Vagina (tissue), 2 donors: Measurements from ENCODE around the gene LZTR1. TPM values are rescaled to one million over a fixed set of nuclear protein-coding genes. Genes with fewer than 3 reads are reported as not detected.

Experiments
- DNase-seq, 2 donors: peaks; one replicate each; pipeline ENCODE4 v3.0.0-alpha.2; 2017; ENCODE audit errors: extremely low spot score in 2 of 2
- H3K27ac ChIP-seq: fragments of 200-600 bp; sonication (generic); one replicate; pipeline ENCODE4 v1.5.1; 2019
- H3K27me3 ChIP-seq: fragments of 200-600 bp; sonication (generic); one replicate; pipeline ENCODE4 v1.5.1; 2019
- H3K36me3 ChIP-seq, 2 donors: fragments of 200-600 bp; sonication (generic); one replicate each; pipeline ENCODE4 v1.5.1; 2017 to 2019
- H3K4me1 ChIP-seq: fragments of 200-600 bp; sonication (generic); one replicate; pipeline ENCODE4 v1.5.1; 2019
- H3K4me3 ChIP-seq, 2 donors: fragments of 200-600 bp; sonication (generic); 1 replicate in 1 of 2; 2 replicates in 1 of 2; pipeline ENCODE4 v1.5.1; 2016 to 2019
- H3K9me3 ChIP-seq: fragments of 200-600 bp; sonication (generic); one replicate; pipeline ENCODE4 v1.5.1; 2019
- POLR2A ChIP-seq, 2 donors: fragments of 450-650 bp; IDR thresholded peaks; one replicate each; pipeline ENCODE4 v1.6.1; 2017; ENCODE audit warnings: antibody characterized with exemption in 2 of 2, mild to moderate bottlenecking in 2 of 2, moderate library complexity in 2 of 2
- POLR2AphosphoS5 ChIP-seq, 2 donors: sonication (generic); formaldehyde crosslinking; IDR thresholded peaks; one replicate each; pipeline ENCODE4 v1.9.0; 2017; ENCODE audit warnings: antibody characterized with exemption in 2 of 2, mild to moderate bottlenecking in 2 of 2, low read depth in 1 of 2; ENCODE audit not compliant: insufficient read depth in 1 of 2
- intact Hi-C: fragments of 100-400 bp; cut with DNase I; formaldehyde crosslinking; loops from one replicate; pipeline ENCODE4 v1.15.1; 2023
- total RNA-seq: library from RNA; depleted of rRNA; stranded (reverse); fragments of >200 nt; gene quantifications from one replicate; pipeline ENCODE4 v1.2.3, GENCODE V29; 2016
- TF ChIP-seq, protein P1 (sequence below), 3 experiments: fragments of 450-650 bp in 2 of 3; fragments of 200-600 bp in 1 of 3; sonication (generic) in 1 of 3; IDR thresholded peaks; one replicate each; pipeline ENCODE4 v1.5.1; 2017 to 2019; ENCODE audit warnings: antibody characterized with exemption in 3 of 3, mild to moderate bottlenecking in 2 of 3, moderate library complexity in 2 of 3

LZTR1 gene
- total RNA-seq, 1 donor from 2014 or later: 61.9 TPM

DNA sequence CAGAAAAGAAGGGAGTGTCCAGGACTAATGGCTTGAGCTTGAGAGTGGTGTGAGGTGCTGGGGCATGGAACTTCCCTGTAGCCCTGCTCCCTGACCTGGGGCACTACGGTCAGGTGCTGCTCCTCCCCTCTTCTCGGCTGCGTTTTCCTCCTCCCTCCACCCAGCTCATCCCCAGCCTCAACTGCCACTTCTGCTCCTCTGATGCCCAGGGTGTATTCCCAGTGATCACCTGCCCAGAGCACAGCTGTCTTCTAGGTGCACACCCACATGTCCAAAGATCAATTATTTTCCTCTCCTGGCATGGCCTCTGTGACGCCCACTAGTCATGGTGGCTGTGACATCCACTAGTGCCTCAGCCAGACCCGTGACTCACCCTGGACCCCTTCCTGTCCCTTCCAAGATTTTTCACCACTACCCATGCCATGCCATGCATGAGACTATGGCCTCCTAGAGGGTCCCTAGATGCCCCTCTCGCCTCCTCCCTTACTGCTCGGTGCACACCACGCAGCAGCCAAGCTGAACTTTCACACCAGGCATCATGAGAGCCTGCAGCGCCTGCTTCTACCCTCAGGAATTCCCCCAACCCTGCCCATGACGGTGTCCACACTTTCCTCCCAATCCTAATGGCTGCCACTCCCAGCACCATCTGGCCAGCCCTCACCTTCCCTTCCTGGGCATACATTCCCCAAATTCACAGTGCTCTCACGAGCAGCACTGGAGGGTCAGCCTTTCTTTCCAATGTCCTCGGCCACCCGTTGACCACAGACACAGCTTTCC, 34.7 kb downstream of the LZTR1 start:
- no peak for TF ChIP-seq POLR2AphosphoS5 (IDR thresholded peaks at IDR 0.05; ENCODE audit: insufficient read depth in 1 of 2, low read depth in 1 of 2)
- TF ChIP-seq, protein P1, sequence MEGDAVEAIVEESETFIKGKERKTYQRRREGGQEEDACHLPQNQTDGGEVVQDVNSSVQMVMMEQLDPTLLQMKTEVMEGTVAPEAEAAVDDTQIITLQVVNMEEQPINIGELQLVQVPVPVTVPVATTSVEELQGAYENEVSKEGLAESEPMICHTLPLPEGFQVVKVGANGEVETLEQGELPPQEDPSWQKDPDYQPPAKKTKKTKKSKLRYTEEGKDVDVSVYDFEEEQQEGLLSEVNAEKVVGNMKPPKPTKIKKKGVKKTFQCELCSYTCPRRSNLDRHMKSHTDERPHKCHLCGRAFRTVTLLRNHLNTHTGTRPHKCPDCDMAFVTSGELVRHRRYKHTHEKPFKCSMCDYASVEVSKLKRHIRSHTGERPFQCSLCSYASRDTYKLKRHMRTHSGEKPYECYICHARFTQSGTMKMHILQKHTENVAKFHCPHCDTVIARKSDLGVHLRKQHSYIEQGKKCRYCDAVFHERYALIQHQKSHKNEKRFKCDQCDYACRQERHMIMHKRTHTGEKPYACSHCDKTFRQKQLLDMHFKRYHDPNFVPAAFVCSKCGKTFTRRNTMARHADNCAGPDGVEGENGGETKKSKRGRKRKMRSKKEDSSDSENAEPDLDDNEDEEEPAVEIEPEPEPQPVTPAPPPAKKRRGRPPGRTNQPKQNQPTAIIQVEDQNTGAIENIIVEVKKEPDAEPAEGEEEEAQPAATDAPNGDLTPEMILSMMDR (IDR thresholded peaks at IDR 0.05): no peak
- TF ChIP-seq POLR2A (IDR thresholded peaks at IDR 0.05): no peak
- H3K27ac ChIP-seq: no peak overlapping the region
- no peak for DNase-seq
- H3K4me1 ChIP-seq: peaks cover 29% of the 10 kb centered on the region
- intact Hi-C loops: no loop called here
- no peaks in the 10 kb centered on the region for H3K9me3 ChIP-seq
- H3K27me3 ChIP-seq: no peaks in the 10 kb centered on the region
- no peaks in the 10 kb centered on the region for H3K36me3 ChIP-seq
- H3K4me3 ChIP-seq: no peak overlapping the region

DNA sequence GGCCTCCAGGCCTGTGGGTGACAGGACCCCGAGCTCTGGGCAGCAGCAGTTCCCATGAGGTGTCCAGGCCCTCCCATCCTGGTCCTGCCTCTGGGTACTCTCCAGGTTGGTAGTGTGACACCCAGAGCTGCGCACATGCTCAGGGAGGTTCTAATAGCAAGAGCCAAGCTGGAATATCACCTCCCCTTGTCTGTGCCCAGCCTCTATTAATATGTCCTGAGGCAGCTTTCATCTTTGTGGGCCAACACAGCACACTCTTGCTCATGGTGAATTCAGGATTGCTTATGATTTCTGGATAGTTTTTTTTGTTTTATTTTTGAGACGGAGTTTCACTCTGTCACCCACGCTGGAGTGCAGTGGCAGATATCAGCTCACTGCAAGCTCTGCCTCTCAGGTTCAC, 36.2 kb downstream of the LZTR1 start:
- H3K36me3 ChIP-seq: no peaks in the 10 kb centered on the region
- no peak overlapping the region for H3K4me3 ChIP-seq
- intact Hi-C loops: no loop called here
- TF ChIP-seq POLR2A (IDR thresholded peaks at IDR 0.05): no peak
- TF ChIP-seq POLR2AphosphoS5 (IDR thresholded peaks at IDR 0.05; ENCODE audit: insufficient read depth in 1 of 2, low read depth in 1 of 2): no peak
- TF ChIP-seq, protein P1 (IDR thresholded peaks at IDR 0.05): no peak
- no peaks in the 10 kb centered on the region for H3K9me3 ChIP-seq
- H3K27ac ChIP-seq: no peak overlapping the region
- H3K4me1 ChIP-seq: peaks cover 25% of the 10 kb centered on the region
- H3K27me3 ChIP-seq: no peaks in the 10 kb centered on the region
- DNase-seq: no peak

DNA sequence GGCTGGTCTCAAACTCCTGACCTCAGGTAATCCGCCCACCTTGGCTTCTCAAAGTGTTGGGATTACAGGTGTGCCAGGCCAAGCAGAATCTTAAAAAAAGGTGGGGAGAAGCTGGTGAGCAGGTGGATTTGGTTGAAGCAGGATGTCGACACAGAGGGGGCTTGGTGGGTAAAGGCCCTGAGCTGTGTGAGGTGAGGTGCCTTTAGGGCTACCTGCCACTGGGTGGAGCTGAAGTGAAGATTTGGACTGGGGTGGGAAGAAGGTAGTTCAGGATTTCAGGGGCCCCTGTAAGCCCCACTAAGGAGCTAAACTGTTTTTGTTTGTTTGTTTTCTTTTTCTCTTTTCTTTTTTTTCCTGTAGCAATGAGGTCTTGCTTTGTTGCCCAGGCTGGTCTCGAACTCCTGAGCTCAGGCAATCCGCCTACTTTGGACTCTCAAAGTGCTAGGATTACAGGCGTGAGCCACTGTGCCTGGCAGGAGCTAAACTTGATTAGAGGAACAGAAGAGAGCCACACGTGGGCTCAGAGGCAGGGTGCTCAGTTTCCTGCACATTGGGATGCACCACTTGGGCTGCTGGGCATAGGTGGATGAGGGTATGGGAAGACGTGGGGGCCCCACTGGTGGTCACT, 38.8 kb downstream of the LZTR1 start:
- no peak for TF ChIP-seq POLR2AphosphoS5 (IDR thresholded peaks at IDR 0.05; ENCODE audit: insufficient read depth in 1 of 2, low read depth in 1 of 2)
- TF ChIP-seq, protein P1 (IDR thresholded peaks at IDR 0.05): no peak
- no peak for TF ChIP-seq POLR2A (IDR thresholded peaks at IDR 0.05)
- H3K36me3 ChIP-seq: no peaks in the 10 kb centered on the region
- intact Hi-C loops: no loop called here
- DNase-seq: no peak
- H3K4me3 ChIP-seq: no peak overlapping the region
- H3K27ac ChIP-seq: no peak overlapping the region
- peaks cover 6% of the 10 kb centered on the region for H3K4me1 ChIP-seq
- no peaks in the 10 kb centered on the region for H3K9me3 ChIP-seq
- no peaks in the 10 kb centered on the region for H3K27me3 ChIP-seq

DNA sequence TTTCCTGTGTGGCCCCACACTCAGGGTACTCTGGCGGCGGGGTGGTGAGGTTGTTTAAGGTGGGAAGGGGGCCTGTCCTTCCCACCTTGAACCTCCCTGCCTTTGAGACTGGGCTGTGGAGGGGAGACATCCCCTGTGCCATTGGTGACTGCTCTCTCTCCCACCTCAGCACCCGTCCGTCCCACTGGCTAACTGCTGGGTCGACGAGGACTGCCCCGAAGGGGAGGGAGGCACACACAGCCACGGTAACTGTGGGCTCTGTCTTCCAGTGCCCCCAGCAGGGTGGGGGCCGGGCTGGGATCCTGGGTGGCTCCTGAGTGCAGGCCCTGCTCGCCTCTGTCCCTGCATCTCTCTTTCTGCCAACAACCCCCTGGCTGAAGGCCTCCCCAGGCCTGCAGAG, 40.4 kb downstream of the LZTR1 start:
- DNase-seq: no peak
- Histone ChIP-seq H3K9me3 (no peaks in the 10 kb centered on the region), H3K4me3 (no peak overlapping the region), H3K27me3 (no peaks in the 10 kb centered on the region), H3K4me1 (peaks cover 11% of the 10 kb centered on the region), H3K36me3 (no peaks in the 10 kb centered on the region), H3K27ac (no peak overlapping the region)
- TF ChIP-seq, protein P1 (IDR thresholded peaks at IDR 0.05): no peak
- TF ChIP-seq POLR2AphosphoS5 (IDR thresholded peaks at IDR 0.05; ENCODE audit: insufficient read depth in 1 of 2, low read depth in 1 of 2) (no peak), POLR2A (IDR thresholded peaks at IDR 0.05) (no peak)
- intact Hi-C loops: no loop called here
